GM12878 (cell line): Measurements from ENCODE around the gene ZDHHC19. TPM values are rescaled to one million over a fixed set of nuclear protein-coding genes. Genes with fewer than 3 reads are reported as not detected.

ENCODE experiments used
- ATAC-seq: fragments of 200-7000 bp; cut with Tn5 transposase; 3 replicates; pipeline ENCODE4 v1.9.1; 2020; ENCODE audit warnings: mild to moderate bottlenecking, moderate library complexity
- Bru-seq: library from RNA; stranded (reverse); fragments of 400-500 nt; gene quantifications from one replicate; lab custom pipeline; 2021; lab: Mats Ljungman, UMichigan
- BruChase-seq, 2 experiments: library from RNA; stranded (reverse); fragments of 400-500 nt; gene quantifications; one replicate each; lab custom pipeline; 2021; lab: Mats Ljungman, UMichigan
- BruUV-seq: library from RNA; stranded (reverse); fragments of 400-500 nt; replicated peaks from 2 replicates; lab custom pipeline; 2021; lab: Mats Ljungman, UMichigan
- CTCF ChIA-PET: fragments of 300-600 bp; sonication (Branson Sonifier 250); formaldehyde crosslinking; extraction: SDS; loops from one replicate; lab custom pipeline; 2021; ENCODE audit warnings: inconsistent platforms; lab: Yijun Ruan, JAX
- POLR2A ChIA-PET: fragments of 350-600 bp; formaldehyde crosslinking; extraction: SDS; loops from one replicate; lab custom pipeline; 2021; ENCODE audit warnings: inconsistent platforms; lab: Charles Lee
- RAD21 ChIA-PET: fragments of 300-600 bp; sonication (Branson Sonifier 250); formaldehyde crosslinking; loops from one replicate; lab custom pipeline; 2023; ENCODE audit warnings: antibody characterized with exemption; ENCODE audit not compliant: unreplicated experiment; lab: Charles Lee
- SMC1A ChIA-PET: fragments of 300-600 bp; sonication (Branson Sonifier 250); formaldehyde crosslinking; loops from one replicate; lab custom pipeline; 2023; ENCODE audit not compliant: unreplicated experiment, uncharacterized antibody; lab: Charles Lee
- DNase-seq: peaks from one replicate; pipeline ENCODE4 v3.0.0-alpha.2; 2011; ENCODE audit warnings: low read depth, low spot score
- FAIRE-seq: peaks from 3 replicates; lab custom pipeline; 2011; peaks lifted over from hg19 to GRCh38; lab: Jason Lieb, UNC
- H2AFZ ChIP-seq: 2 replicates; pipeline ENCODE4 v1.6.0; 2011; ENCODE audit warnings: low read depth, low read length, control low read depth; ENCODE audit not compliant: control insufficient read depth
- H3K27ac ChIP-seq: 2 replicates; pipeline ENCODE4 v1.5.1; 2011; ENCODE audit warnings: control low read depth; ENCODE audit not compliant: control insufficient read depth, insufficient read depth
- H3K27me3 ChIP-seq, 2 experiments: replicated peaks in 1 of 2; 2 replicates each; pipeline versions ENCODE4 v1.6.0 to v1.6.1; 2011; ENCODE audit warnings: low read length in 1 of 2; ENCODE audit not compliant: control insufficient read depth in 2 of 2, insufficient read depth in 2 of 2
- H3K36me3 ChIP-seq, 2 experiments: 2 replicates each; pipeline ENCODE4 v1.5.1; 2011; ENCODE audit warnings: low read length in 1 of 2; ENCODE audit not compliant: control insufficient read depth in 2 of 2, insufficient read depth in 2 of 2
- H3K4me1 ChIP-seq: 2 replicates; pipeline ENCODE4 v1.6.1; 2011; ENCODE audit warnings: mild to moderate bottlenecking, low read length, moderate library complexity, mixed read lengths; ENCODE audit not compliant: control insufficient read depth, insufficient read depth
- H3K4me2 ChIP-seq: 2 replicates; pipeline ENCODE4 v1.6.0; 2011; ENCODE audit warnings: control low read depth; ENCODE audit not compliant: control insufficient read depth, insufficient read depth
- H3K4me3 ChIP-seq: fragments of 200-600 bp; sonication (generic); 2 replicates; pipeline ENCODE4 v1.5.1; 2016
- H3K79me2 ChIP-seq: 2 replicates; pipeline ENCODE4 v1.6.0; 2011; ENCODE audit warnings: low read length; ENCODE audit not compliant: control insufficient read depth, insufficient read depth
- H3K9ac ChIP-seq: 2 replicates; pipeline ENCODE4 v1.8.0; 2011; ENCODE audit warnings: low read length, control low read depth, mixed read lengths; ENCODE audit not compliant: control insufficient read depth, insufficient read depth
- H3K9me3 ChIP-seq: replicated peaks from 3 replicates; pipeline ENCODE4 v1.5.1; 2011; ENCODE audit warnings: mild to moderate bottlenecking, low read length; ENCODE audit not compliant: control insufficient read depth, insufficient read depth
- H4K20me1 ChIP-seq: 2 replicates; pipeline ENCODE4 v1.6.0; 2011; ENCODE audit not compliant: control insufficient read depth, insufficient read depth
- CREB1 ChIP-seq: IDR thresholded peaks from 2 replicates; pipeline ENCODE4 v1.6.1; 2012; ENCODE audit warnings: low read depth, mild to moderate bottlenecking, inconsistent platforms
- CREM ChIP-seq: IDR thresholded peaks from 2 replicates; pipeline ENCODE4 v1.6.1; 2014; ENCODE audit warnings: antibody characterized with exemption, low read depth
- ETV6 ChIP-seq, 2 experiments: fragments of 450-650 bp in 1 of 2; IDR thresholded peaks in 1 of 2; conservative IDR thresholded peaks in 1 of 2; 2 replicates each; pipeline ENCODE4 v1.6.1; 2014; ENCODE audit warnings: antibody characterized with exemption in 1 of 2, borderline replicate concordance in 1 of 2, low read depth in 1 of 2, mild to moderate bottlenecking in 1 of 2, moderate library complexity in 1 of 2
- EZH2 ChIP-seq: IDR thresholded peaks from 2 replicates; pipeline ENCODE4 v1.6.1; 2012; ENCODE audit warnings: low read depth, mild to moderate bottlenecking, control low read depth, inconsistent platforms, low read length, borderline replicate concordance; ENCODE audit not compliant: control insufficient read depth
- KLF5 ChIP-seq: fragments of 450-650 bp; IDR thresholded peaks from 2 replicates; pipeline ENCODE4 v1.6.1; 2014; ENCODE audit warnings: mild to moderate bottlenecking; ENCODE audit not compliant: partially characterized antibody
- MTA2 ChIP-seq: fragments of 450-650 bp; IDR thresholded peaks from 2 replicates; pipeline ENCODE4 v1.6.1; 2016; ENCODE audit warnings: low read depth, mild to moderate bottlenecking, moderate library complexity
- MXI1 ChIP-seq: fragments of 150-350 bp; IDR thresholded peaks from 2 replicates; pipeline ENCODE4 v1.6.1; 2011; ENCODE audit warnings: low read depth, mild to moderate bottlenecking, inconsistent platforms, low read length, improper control_type of control experiment
- SRF ChIP-seq, 2 experiments: IDR thresholded peaks; 2 replicates each; pipeline ENCODE4 v1.6.1; 2011; ENCODE audit warnings: low read depth in 2 of 2, low read length in 2 of 2, mild to moderate bottlenecking in 1 of 2, moderate library complexity in 1 of 2
- TCF3 ChIP-seq: IDR thresholded peaks from 2 replicates; pipeline ENCODE4 v1.6.1; 2012; ENCODE audit warnings: low read depth, mild to moderate bottlenecking, low read length, borderline replicate concordance; ENCODE audit not compliant: insufficient read depth
- ZNF217 ChIP-seq: fragments of 450-650 bp; IDR thresholded peaks from 2 replicates; pipeline ENCODE4 v1.6.1; 2017; ENCODE audit warnings: antibody characterized with exemption, mild to moderate bottlenecking
- WGBS: methylation state at CpG from one replicate; pipeline ENCODE4 v1.1.6; 2016; ENCODE audit warnings: low lambda C conversion rate; ENCODE audit not compliant: insufficient replicate concordance, insufficient coverage; ENCODE audit errors: missing lambda C conversion rate; 5-methylcytosine and 5-hydroxymethylcytosine counted together
- in situ Hi-C: fragments of 300-500 bp; cut with MboI; formaldehyde crosslinking; loops from 9 replicates; pipeline ENCODE4 v1.14.3; 2018; ENCODE audit warnings: mixed read lengths
- intact Hi-C: fragments of 100-400 bp; cut with micrococcal nuclease; formaldehyde crosslinking; loops from one replicate; pipeline ENCODE4 v1.14.2; 2022; ENCODE audit not compliant: unreplicated experiment
- long read RNA-seq, 2 experiments: library from polyadenylated mRNA; unstranded; transcript quantifications; one replicate each; pipeline ENCODE4 v2.0.0, GENCODE V29; 2019 to 2020
- polyA minus RNA-seq, 3 experiments: library from RNA; depleted of rRNA, polyadenylated mRNA; stranded (reverse); fragments of >200 nt; gene quantifications; 2 replicates each; pipeline ENCODE4 v1.2.3, GENCODE V29; 2011
- polyA plus RNA-seq, 11 experiments: library from polyadenylated mRNA; depleted of rRNA in 4 of 11; unstranded in 6 of 11; stranded (reverse) in 5 of 11; fragments of >200 nt; fragmentation: Nextera tagmentation in 4 of 11; fragmentation: Illumina TruSeq in 1 of 11; extraction: Ambion mirVana in 4 of 11; extraction: Trizol in 1 of 11; gene quantifications; 1 replicate in 1 of 11; 2 replicates in 10 of 11; pipeline versions ENCODE4 v1.2.1 to v1.2.3, GENCODE V29; 2011 to 2016; ENCODE audit warnings: inconsistent platforms in 2 of 11, missing spikeins in 2 of 11, low read depth in 1 of 11
- total RNA-seq, 4 experiments: library from RNA; depleted of rRNA in 3 of 4; stranded (reverse); fragments of >200 nt in 3 of 4; fragmentation: Illumina TruSeq in 1 of 4; extraction: Trizol in 1 of 4; gene quantifications; 2 replicates each; pipeline versions ENCODE4 v1.2.1 to v1.2.3, GENCODE V29; 2013 to 2021
- TF ChIP-seq, protein P1 (sequence below): IDR thresholded peaks from 2 replicates; pipeline ENCODE4 v1.6.1; 2011; ENCODE audit warnings: low read depth, mild to moderate bottlenecking, low read length, moderate library complexity, borderline replicate concordance; ENCODE audit errors: extremely low read depth
- TF ChIP-seq, protein P2 (sequence below): fragments of 450-650 bp; IDR thresholded peaks from 2 replicates; pipeline ENCODE4 v1.6.1; 2017; ENCODE audit warnings: mild to moderate bottlenecking
- TF ChIP-seq, protein P3 (sequence below): IDR thresholded peaks from 2 replicates; pipeline ENCODE4 v1.6.1; 2012; ENCODE audit warnings: low read depth, low read length, improper control_type of control experiment

ZDHHC19 gene, protein sequence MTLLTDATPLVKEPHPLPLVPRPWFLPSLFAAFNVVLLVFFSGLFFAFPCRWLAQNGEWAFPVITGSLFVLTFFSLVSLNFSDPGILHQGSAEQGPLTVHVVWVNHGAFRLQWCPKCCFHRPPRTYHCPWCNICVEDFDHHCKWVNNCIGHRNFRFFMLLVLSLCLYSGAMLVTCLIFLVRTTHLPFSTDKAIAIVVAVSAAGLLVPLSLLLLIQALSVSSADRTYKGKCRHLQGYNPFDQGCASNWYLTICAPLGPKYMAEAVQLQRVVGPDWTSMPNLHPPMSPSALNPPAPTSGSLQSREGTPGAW
- total RNA-seq (2013; cell fraction: nucleolus; rRNA removed): not detected in 2 replicates
- not detected in 2 replicates for total RNA-seq (2014; rRNA removed)
- total RNA-seq (2014; rRNA removed; fragmentation: Illumina TruSeq; extraction: Trizol): not detected in 2 replicates
- not detected in 2 replicates for total RNA-seq (2021)
- not detected for polyA plus RNA-seq (2011; ENCODE audit: low read depth)
- not detected in 2 replicates for polyA plus RNA-seq (2011; rRNA removed)
- not detected in 2 replicates for polyA plus RNA-seq (2011; cell fraction: cytosol; rRNA removed)
- not detected in 2 replicates for polyA plus RNA-seq (2011; cell fraction: nucleus; rRNA removed)
- 0.17 TPM in 1 of 2 replicates, not detected in the other for polyA plus RNA-seq (2012)
- not detected in 2 replicates for polyA plus RNA-seq (2014; fragmentation: Illumina TruSeq; extraction: Trizol)
- under 1 TPM in 1 of 2 experiments, not detected in 1; 0.26 TPM for polyA plus RNA-seq (2014; fragmentation: Nextera tagmentation; extraction: Ambion mirVana)
- polyA plus RNA-seq (2014; rRNA removed): not detected in 2 replicates
- not detected for polyA plus RNA-seq (2016; fragmentation: Nextera tagmentation; extraction: Ambion mirVana)
- not detected in 2 replicates for polyA minus RNA-seq (2011; rRNA and poly(A)+ RNA removed)
- not detected in 2 replicates for polyA minus RNA-seq (2011; cell fraction: cytosol; rRNA and poly(A)+ RNA removed)
- polyA minus RNA-seq (2011; cell fraction: nucleus; rRNA and poly(A)+ RNA removed): not detected in 2 replicates
- percentile 6 among the genes with signal in this experiment for Bru-seq, nascent RNA
- percentile 17 among the genes with signal in this experiment for BruChase-seq, experiment 1, labeled RNA remaining after a 6-hour chase
- BruChase-seq, experiment 2, labeled RNA remaining after a 2-hour chase: percentile 4 among the genes with signal in this experiment
- long read RNA-seq, experiment 1: 0 reads
- long read RNA-seq, experiment 2: 0 reads

DNA sequence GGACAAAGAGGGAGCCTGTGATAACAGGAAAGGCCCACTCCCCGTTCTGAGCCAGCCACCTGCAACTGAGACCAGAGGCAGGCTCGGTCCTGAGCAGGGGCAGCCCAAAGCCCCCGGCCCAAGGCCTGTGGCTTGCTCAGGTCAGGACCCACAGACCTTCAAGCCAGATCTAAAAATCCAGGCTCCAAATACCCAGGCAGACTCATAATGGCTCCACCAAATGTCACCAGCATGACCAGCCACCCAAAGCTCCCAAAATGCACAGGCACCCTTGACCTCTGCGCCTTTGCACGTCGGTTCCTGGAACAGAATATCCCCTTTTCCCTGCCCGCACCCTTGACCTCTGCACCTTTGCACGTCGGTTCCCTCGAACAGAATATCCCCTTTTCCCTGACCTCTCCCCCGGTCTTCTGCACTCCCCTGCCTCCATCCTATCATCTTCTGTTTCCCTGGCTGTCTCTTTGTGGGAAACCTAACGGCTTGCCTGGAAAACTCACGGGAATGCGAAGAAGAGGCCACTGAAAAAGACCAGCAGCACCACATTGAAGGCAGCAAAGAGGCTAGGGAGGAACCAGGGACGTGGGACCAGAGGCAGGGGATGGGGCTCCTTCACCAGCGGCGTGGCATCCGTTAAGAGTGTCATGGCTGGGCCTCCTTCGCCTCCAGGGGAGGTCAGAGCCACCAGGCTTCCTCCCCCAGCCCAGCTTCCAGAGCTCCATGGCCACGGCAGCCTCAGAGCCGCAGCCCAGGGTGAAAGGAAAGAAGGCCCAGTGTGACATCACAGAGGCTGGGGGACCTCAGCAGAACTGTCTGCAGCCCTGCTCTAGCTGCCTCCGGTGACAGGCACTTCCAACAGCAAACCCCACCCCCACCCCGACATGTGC is at the start of gene ZDHHC19:
Gene ZDHHC19, minus strand, starts transcription at position 728 of the 884 bp plus-strand sequence. Its CDS starts 85 bp downstream, at position 643.
- H2AFZ ChIP-seq: no peak within 1 kb of the TSS
- intact Hi-C loops (no loop called here), in situ Hi-C loops (no loop called here)
- SMC1A ChIA-PET: no interaction called here
- FAIRE-seq: no peak
- no peak within 1 kb of the TSS for H3K27ac ChIP-seq
- no peak within 1 kb of the TSS for H3K9ac ChIP-seq
- H3K4me3 ChIP-seq: no peak within 1 kb of the TSS
- BruUV-seq: no TSS peak
- no peaks in the 10 kb centered on the region for H3K79me2 ChIP-seq
- CTCF ChIA-PET: no interaction called here
- H3K4me2 ChIP-seq: no peak within 1 kb of the TSS
- no peaks in the 10 kb centered on the region for H3K4me1 ChIP-seq
- ATAC-seq: no peak
- POLR2A ChIA-PET: no interaction called here
- DNase-seq: no peak
- WGBS: 58% methylated on average over 23 of the region's 23 CpGs
- H4K20me1 ChIP-seq: no peaks in the 10 kb centered on the region
- H3K36me3 ChIP-seq: no peaks in the 10 kb centered on the region
- no peaks in the 10 kb centered on the region; the same call in 2 of the 3 replicates for H3K9me3 ChIP-seq
- H3K27me3 ChIP-seq: no peaks in the 10 kb centered on the region
- RAD21 ChIA-PET: no interaction called here
- TF ChIP-seq ETV6 (conservative IDR thresholded peaks at IDR 0.05 in 1 of 2, IDR thresholded peaks at IDR 0.05 in 1 of 2; ENCODE audit: borderline replicate concordance in 1 of 2, low read depth in 1 of 2): no peak
- no peak for TF ChIP-seq KLF5
- TF ChIP-seq CREB1: no peak
- no peak for TF ChIP-seq EZH2
- TF ChIP-seq, protein P1, sequence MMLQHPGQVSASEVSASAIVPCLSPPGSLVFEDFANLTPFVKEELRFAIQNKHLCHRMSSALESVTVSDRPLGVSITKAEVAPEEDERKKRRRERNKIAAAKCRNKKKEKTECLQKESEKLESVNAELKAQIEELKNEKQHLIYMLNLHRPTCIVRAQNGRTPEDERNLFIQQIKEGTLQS: no peak
- no peak for TF ChIP-seq MXI1
- TF ChIP-seq MTA2: no peak
- TF ChIP-seq SRF (IDR thresholded peaks at IDR 0.05; ENCODE audit: low read depth in 2 of 2, low read length in 2 of 2): no peak
- no peak for TF ChIP-seq CREM
- no peak for TF ChIP-seq ZNF217
- TF ChIP-seq, protein P2, sequence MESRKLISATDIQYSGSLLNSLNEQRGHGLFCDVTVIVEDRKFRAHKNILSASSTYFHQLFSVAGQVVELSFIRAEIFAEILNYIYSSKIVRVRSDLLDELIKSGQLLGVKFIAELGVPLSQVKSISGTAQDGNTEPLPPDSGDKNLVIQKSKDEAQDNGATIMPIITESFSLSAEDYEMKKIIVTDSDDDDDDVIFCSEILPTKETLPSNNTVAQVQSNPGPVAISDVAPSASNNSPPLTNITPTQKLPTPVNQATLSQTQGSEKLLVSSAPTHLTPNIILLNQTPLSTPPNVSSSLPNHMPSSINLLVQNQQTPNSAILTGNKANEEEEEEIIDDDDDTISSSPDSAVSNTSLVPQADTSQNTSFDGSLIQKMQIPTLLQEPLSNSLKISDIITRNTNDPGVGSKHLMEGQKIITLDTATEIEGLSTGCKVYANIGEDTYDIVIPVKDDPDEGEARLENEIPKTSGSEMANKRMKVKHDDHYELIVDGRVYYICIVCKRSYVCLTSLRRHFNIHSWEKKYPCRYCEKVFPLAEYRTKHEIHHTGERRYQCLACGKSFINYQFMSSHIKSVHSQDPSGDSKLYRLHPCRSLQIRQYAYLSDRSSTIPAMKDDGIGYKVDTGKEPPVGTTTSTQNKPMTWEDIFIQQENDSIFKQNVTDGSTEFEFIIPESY: no peak
- TF ChIP-seq, protein P3, sequence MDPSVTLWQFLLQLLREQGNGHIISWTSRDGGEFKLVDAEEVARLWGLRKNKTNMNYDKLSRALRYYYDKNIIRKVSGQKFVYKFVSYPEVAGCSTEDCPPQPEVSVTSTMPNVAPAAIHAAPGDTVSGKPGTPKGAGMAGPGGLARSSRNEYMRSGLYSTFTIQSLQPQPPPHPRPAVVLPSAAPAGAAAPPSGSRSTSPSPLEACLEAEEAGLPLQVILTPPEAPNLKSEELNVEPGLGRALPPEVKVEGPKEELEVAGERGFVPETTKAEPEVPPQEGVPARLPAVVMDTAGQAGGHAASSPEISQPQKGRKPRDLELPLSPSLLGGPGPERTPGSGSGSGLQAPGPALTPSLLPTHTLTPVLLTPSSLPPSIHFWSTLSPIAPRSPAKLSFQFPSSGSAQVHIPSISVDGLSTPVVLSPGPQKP: no peak
- TF ChIP-seq TCF3: no peak
